ENCODE measurements around the gene ADARB2. TPM values are rescaled to one million over a fixed set of nuclear protein-coding genes. Genes with fewer than 3 reads are reported as not detected.

Gene ADARB2
- total and polyA plus RNA-seq, 4 experiments from 2014 or later = 13.5 to 14.1 TPM; not detected in 2

DNA sequence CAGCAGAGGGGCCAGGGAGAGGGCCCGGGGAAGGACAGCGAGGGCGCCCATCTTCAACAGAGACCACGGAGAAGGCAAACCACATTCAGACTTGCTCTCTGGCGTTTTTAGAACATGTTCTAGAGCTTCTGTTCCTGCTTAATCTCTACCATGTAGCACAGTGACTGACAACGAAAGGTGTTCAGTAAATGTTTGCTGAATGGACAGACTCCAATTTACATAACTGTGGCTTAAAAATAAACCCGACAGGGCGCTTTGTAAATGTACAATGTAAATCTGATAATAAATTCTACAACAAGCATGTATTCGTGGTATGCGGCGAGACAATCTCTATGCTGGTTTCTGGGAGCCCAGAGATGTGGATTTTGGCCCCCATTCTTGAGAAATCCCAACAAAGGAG is 10.5 kb downstream of the ADARB2 start:
- H3K27me3 ChIP-seq (ENCODE audit: insufficient read depth, low read length) = no peaks in the 10 kb centered on the region
- POLR2A ChIA-PET (ENCODE audit: partially characterized antibody) = interaction anchor here (0.7 kb wide), 1 partner anchor 30 kb away, joined by 3 read pairs; no protein-coding TSS in a partner anchor
- no peak overlapping the region for H3K27ac Mint-ChIP-seq

DNA sequence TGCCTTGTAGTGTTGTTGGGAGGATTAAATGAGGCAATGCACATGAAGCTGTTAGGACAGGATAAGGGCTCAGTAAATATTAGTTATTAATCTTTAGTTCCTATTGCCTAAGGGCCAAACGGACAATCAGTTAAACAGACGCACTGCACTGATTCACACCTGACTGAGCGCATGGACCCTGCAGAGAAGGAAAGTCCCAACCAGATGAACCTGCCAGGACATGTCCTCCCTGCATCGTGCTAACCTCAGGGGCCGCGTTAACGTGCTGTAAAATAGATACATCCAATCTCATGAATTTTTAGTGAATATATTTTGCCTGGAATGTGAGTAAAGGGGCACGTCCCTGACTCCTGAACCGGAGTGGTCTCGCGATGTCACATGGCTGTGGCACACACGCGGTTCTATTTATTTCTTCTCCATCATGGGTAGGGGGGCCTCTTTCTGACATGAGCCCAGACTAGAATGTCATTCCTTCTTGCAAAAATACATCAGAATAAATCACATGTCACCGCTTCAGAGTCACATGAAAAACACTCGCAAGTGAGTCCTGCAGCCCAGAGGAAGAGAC is 12.3 kb downstream of the ADARB2 start:
- peaks cover 4 to 6% of the 10 kb centered on the region in 2 donors for H3K27me3 Mint-ChIP-seq
- H3K4me3 ChIP-seq (ENCODE audit: low read length in 2 of 2) = no peak overlapping the region
- H3K27ac Mint-ChIP-seq = no peak overlapping the region
- H3K27ac ChIP-seq (ENCODE audit: low read depth, low read length) = no peak overlapping the region
- DNase-seq = no peak
- H3K4me1 Mint-ChIP-seq = no peaks in the 10 kb centered on the region
- CTCF ChIA-PET (ENCODE audit: partially characterized antibody) = no interaction called here
- no peaks in the 10 kb centered on the region for H3K36me3 ChIP-seq (ENCODE audit: insufficient read depth, low read length)
- H3K4me3 Mint-ChIP-seq = no peak overlapping the region
- H3K36me3 Mint-ChIP-seq = no peaks in the 10 kb centered on the region
- no peaks in the 10 kb centered on the region for H3K9me3 Mint-ChIP-seq
- POLR2A ChIA-PET (ENCODE audit: partially characterized antibody) = no interaction called here
- no peaks in the 10 kb centered on the region for H3K9me3 ChIP-seq (ENCODE audit: control insufficient read depth in 1 of 2, low read length in 2 of 2)
- intact Hi-C loops (cut with micrococcal nuclease) = no loop called here
- H3K4me1 ChIP-seq (ENCODE audit: insufficient read depth, low read length) = no peaks in the 10 kb centered on the region
- no peaks in the 10 kb centered on the region for H3K27me3 ChIP-seq (ENCODE audit: insufficient read depth, low read length)

More for the DNA sequence above, 10.5 kb downstream of the ADARB2 start:
- Mint-ChIP-seq H3K27me3 (peaks cover 8 to 9% of the 10 kb centered on the region in 2 donors), H3K4me3 (no peak overlapping the region), H3K36me3 (no peaks in the 10 kb centered on the region), H3K4me1 (no peaks in the 10 kb centered on the region), H3K9me3 (no peaks in the 10 kb centered on the region)
- Histone ChIP-seq H3K27ac (ENCODE audit: low read depth, low read length) (no peak overlapping the region), H3K9me3 (ENCODE audit: control insufficient read depth in 1 of 2, low read length in 2 of 2) (no peaks in the 10 kb centered on the region), H3K36me3 (ENCODE audit: insufficient read depth, low read length) (no peaks in the 10 kb centered on the region), H3K4me3 (ENCODE audit: low read length in 2 of 2) (no peak overlapping the region), H3K4me1 (ENCODE audit: insufficient read depth, low read length) (no peaks in the 10 kb centered on the region)
- DNase-seq = no peak
- intact Hi-C loops (cut with micrococcal nuclease) = no loop called here
- CTCF ChIA-PET (ENCODE audit: partially characterized antibody) = no interaction called here

DNA sequence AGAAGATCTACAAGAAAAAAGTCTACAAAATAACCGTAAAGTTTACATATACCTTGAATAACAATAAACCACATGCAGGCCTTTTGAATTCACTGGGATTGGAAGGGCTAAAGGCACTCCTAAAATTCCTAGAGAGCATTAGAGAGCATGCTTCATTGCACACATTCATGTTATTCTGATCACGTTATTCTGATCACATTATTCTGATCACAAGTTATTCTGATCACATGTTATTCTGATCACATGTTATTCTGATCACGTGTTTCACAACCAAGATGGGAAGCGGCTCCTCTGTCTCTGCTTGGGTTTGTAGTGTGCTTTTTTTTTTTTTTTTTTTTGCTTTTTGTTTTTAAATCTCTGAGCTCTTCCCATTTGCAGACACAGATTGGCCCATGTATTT is 20.5 kb downstream of the ADARB2 start:
- H3K9me3 ChIP-seq (ENCODE audit: control insufficient read depth in 1 of 2, low read length in 2 of 2) = no peaks in the 10 kb centered on the region
- DNase-seq = no peak
- Mint-ChIP-seq H3K36me3 (peaks cover 0 to 4% of the 10 kb centered on the region in 2 donors), H3K9me3 (peaks cover 0 to 10% (median 2%) of the 10 kb centered on the region in 8 donors), H3K4me1 (no peaks in the 10 kb centered on the region), H3K27ac (no peak overlapping the region), H3K4me3 (no peak overlapping the region), H3K27me3 (peaks cover 24 to 30% of the 10 kb centered on the region in 2 donors)
- no peaks in the 10 kb centered on the region for H3K36me3 ChIP-seq (ENCODE audit: insufficient read depth, low read length)
- intact Hi-C loops (cut with micrococcal nuclease) = no loop called here
- H3K27me3 ChIP-seq (ENCODE audit: insufficient read depth, low read length) = peaks cover 5% of the 10 kb centered on the region
- H3K4me3 ChIP-seq (ENCODE audit: low read length in 2 of 2) = no peak overlapping the region
- H3K4me1 ChIP-seq (ENCODE audit: insufficient read depth, low read length) = no peaks in the 10 kb centered on the region
- CTCF ChIA-PET (ENCODE audit: partially characterized antibody) = interaction anchor here (1.6 kb wide), 1 partner anchor 37 kb away, joined by 3 read pairs; no protein-coding TSS in a partner anchor
- POLR2A ChIA-PET (ENCODE audit: partially characterized antibody) = no interaction called here
- H3K27ac ChIP-seq (ENCODE audit: low read depth, low read length) = no peak overlapping the region

DNA sequence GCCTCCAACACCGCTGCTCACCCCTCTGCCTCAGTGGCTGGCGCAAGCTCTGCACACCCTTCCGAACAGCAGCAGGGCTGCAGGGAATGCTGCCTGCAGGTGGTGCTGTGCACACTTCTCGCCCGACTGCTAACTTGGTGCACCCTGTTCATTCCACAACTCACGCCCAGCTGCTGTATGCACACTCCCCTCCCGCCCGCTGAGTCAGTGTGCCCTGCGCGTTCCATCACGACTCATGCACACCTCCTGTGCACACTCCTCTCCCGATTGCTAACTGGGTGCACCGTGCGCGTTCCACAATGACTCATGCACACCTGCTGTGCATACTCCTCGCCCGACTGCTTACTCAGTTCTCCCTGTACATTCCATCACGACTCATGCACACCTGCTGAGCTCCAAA is 21.5 kb downstream of the ADARB2 start:
- POLR2A ChIA-PET (ENCODE audit: partially characterized antibody) = no interaction called here
- Mint-ChIP-seq H3K9me3 (peaks cover 0 to 10% (median 2%) of the 10 kb centered on the region in 8 donors), H3K27me3 (peaks cover 24 to 33% of the 10 kb centered on the region in 2 donors), H3K4me3 (no peak overlapping the region), H3K36me3 (peaks cover 0 to 4% of the 10 kb centered on the region in 2 donors), H3K27ac (no peak overlapping the region), H3K4me1 (no peaks in the 10 kb centered on the region)
- no peak overlapping the region for H3K27ac ChIP-seq (ENCODE audit: low read depth, low read length)
- H3K9me3 ChIP-seq (ENCODE audit: control insufficient read depth in 1 of 2, low read length in 2 of 2) = no peaks in the 10 kb centered on the region
- H3K4me1 ChIP-seq (ENCODE audit: insufficient read depth, low read length) = no peaks in the 10 kb centered on the region
- no peak for DNase-seq
- peaks cover 8% of the 10 kb centered on the region for H3K27me3 ChIP-seq (ENCODE audit: insufficient read depth, low read length)
- CTCF ChIA-PET (ENCODE audit: partially characterized antibody) = interaction anchor here (1.6 kb wide), 1 partner anchor 38 kb away, joined by 3 read pairs; no protein-coding TSS in a partner anchor
- H3K4me3 ChIP-seq (ENCODE audit: low read length in 2 of 2) = no peak overlapping the region
- H3K36me3 ChIP-seq (ENCODE audit: insufficient read depth, low read length) = no peaks in the 10 kb centered on the region
- intact Hi-C loops (cut with micrococcal nuclease) = no loop called here

DNA sequence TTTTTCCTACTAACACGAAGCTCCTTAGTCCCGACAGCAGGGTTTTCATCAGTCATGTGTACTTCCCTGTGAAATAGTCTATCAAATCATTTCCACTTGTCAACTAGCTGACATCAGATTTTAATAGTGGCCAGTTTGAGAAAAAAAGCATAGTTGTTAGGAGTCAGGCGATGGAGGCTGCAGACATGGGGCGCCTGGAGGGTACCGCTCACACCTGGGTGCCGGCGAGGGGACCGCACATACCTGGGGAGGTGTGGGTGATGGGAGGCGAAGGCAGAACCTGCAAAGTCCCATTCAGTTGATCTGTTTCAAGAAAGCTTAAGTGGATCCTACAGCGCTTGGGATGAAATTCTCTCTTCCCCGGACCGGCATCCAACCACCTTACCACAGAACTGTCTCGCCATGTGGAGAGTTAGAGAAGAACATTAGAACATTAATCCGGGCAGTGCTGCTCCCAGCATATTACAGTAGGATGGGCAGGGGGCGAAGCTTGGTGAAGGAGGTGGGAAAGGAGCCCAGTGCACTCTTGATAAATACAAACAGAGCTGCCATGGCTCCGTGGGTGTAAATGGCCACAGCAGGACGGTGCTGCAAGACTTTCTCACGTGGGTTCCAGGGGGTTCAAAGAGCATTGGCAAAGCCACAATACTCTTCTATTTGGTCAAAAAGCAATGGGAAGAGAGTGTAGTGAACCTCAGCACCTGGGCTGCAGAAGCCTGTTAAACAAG is 24.2 kb downstream of the ADARB2 start:
- H3K36me3 ChIP-seq (ENCODE audit: insufficient read depth, low read length) = no peaks in the 10 kb centered on the region
- H3K27me3 ChIP-seq (ENCODE audit: insufficient read depth, low read length) = peaks cover 4% of the 10 kb centered on the region
- H3K27ac ChIP-seq (ENCODE audit: low read depth, low read length) = no peak overlapping the region
- no peak overlapping the region for H3K27ac Mint-ChIP-seq
- no peaks in the 10 kb centered on the region for H3K36me3 Mint-ChIP-seq
- peaks cover 15 to 34% of the 10 kb centered on the region in 2 donors for H3K27me3 Mint-ChIP-seq
- ChIA-PET POLR2A (ENCODE audit: partially characterized antibody) (no interaction called here), CTCF (ENCODE audit: partially characterized antibody) (no interaction called here)
- H3K9me3 ChIP-seq (ENCODE audit: control insufficient read depth in 1 of 2, low read length in 2 of 2) = no peaks in the 10 kb centered on the region
- H3K4me3 Mint-ChIP-seq = no peak overlapping the region
- H3K4me1 Mint-ChIP-seq = no peaks in the 10 kb centered on the region
- H3K4me1 ChIP-seq (ENCODE audit: insufficient read depth, low read length) = no peaks in the 10 kb centered on the region
- peaks cover 0 to 15% (median under 1%) of the 10 kb centered on the region in 8 donors for H3K9me3 Mint-ChIP-seq
- intact Hi-C loops (cut with micrococcal nuclease) = no loop called here
- no peak overlapping the region for H3K4me3 ChIP-seq (ENCODE audit: low read length in 2 of 2)
- DNase-seq = no peak

DNA sequence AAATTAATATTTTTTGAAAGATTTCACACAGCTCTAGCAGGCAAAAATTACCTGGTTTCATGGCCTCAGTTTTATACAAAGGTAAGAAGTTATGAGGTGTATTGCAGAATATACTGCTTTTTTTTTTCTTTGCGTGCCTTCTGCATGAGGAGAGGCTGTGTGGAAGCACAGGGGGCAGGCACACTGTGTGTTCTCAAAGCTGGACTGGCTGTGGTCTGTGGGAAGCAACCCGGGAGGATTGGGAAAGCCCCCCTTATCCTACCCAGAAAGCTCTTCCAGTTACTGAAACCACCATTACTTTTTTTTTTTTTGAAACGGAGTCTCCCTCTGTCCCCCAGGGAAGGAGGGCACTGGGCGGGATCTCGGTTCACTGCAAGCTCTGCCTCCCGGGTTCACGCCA is 25.0 kb downstream of the ADARB2 start:
- H3K4me1 Mint-ChIP-seq = peaks cover 0 to 5% (median under 1%) of the 10 kb centered on the region in 4 donors
- H3K36me3 ChIP-seq (ENCODE audit: insufficient read depth, low read length) = no peaks in the 10 kb centered on the region
- no peak overlapping the region for H3K4me3 ChIP-seq (ENCODE audit: low read length in 2 of 2)
- H3K27me3 Mint-ChIP-seq = peaks cover 7 to 32% of the 10 kb centered on the region in 2 donors
- no peaks in the 10 kb centered on the region for H3K36me3 Mint-ChIP-seq
- ChIA-PET POLR2A (ENCODE audit: partially characterized antibody) (no interaction called here), CTCF (ENCODE audit: partially characterized antibody) (interaction anchor here (1.7 kb wide), 1 partner anchor 9 kb away, joined by 6 read pairs; no protein-coding TSS in a partner anchor)
- no peak overlapping the region for H3K27ac Mint-ChIP-seq
- intact Hi-C loops (cut with micrococcal nuclease) = no loop called here
- H3K9me3 Mint-ChIP-seq = peaks cover 0 to 22% (median 3%) of the 10 kb centered on the region in 8 donors
- H3K4me3 Mint-ChIP-seq = no peak overlapping the region
- H3K4me1 ChIP-seq (ENCODE audit: insufficient read depth, low read length) = peaks cover 3% of the 10 kb centered on the region
- H3K27me3 ChIP-seq (ENCODE audit: insufficient read depth, low read length) = peaks cover 3% of the 10 kb centered on the region
- no peaks in the 10 kb centered on the region for H3K9me3 ChIP-seq (ENCODE audit: control insufficient read depth in 1 of 2, low read length in 2 of 2)
- no peak overlapping the region for H3K27ac ChIP-seq (ENCODE audit: low read depth, low read length)
- DNase-seq = no peak

DNA sequence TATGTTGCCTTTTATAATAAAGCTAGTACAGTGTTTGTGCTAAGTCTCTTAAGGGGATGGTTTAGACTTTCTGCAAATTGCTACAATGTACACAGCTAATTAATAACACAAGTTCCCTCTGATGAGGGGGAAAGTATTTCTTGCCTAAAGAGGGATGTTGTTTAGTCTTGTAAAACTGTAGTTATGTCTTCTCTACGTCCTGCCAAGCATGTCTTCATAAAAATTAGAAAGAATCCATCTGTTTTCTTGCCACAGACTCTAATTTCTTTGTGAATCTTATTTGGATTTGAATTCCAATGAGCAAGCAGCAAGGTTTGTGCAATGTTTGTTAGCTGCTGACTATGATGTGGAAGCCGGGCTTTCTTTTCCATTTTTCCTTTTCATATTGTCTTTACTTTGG is 28.2 kb downstream of the ADARB2 start:
- no peak overlapping the region for H3K4me3 Mint-ChIP-seq
- Histone ChIP-seq H3K4me1 (ENCODE audit: insufficient read depth, low read length) (peaks cover 19% of the 10 kb centered on the region), H3K4me3 (ENCODE audit: low read length in 2 of 2) (no peak overlapping the region), H3K27ac (ENCODE audit: low read depth, low read length) (no peak overlapping the region), H3K27me3 (ENCODE audit: insufficient read depth, low read length) (peaks cover 3% of the 10 kb centered on the region), H3K36me3 (ENCODE audit: insufficient read depth, low read length) (no peaks in the 10 kb centered on the region), H3K9me3 (ENCODE audit: control insufficient read depth in 1 of 2, low read length in 2 of 2) (no peaks in the 10 kb centered on the region)
- H3K27ac Mint-ChIP-seq = peak overlapping the region in 1 of 7 donors; percentile 19
- H3K9me3 Mint-ChIP-seq = peaks cover 0 to 26% (median 7%) of the 10 kb centered on the region in 8 donors
- H3K36me3 Mint-ChIP-seq = no peaks in the 10 kb centered on the region
- peaks cover 1 to 21% of the 10 kb centered on the region in 2 donors for H3K27me3 Mint-ChIP-seq
- no peak for DNase-seq
- H3K4me1 Mint-ChIP-seq = peaks cover 4 to 24% (median 8%) of the 10 kb centered on the region in 4 donors
- intact Hi-C loops (cut with micrococcal nuclease) = no loop called here
- ChIA-PET CTCF (ENCODE audit: partially characterized antibody) (no interaction called here), POLR2A (ENCODE audit: partially characterized antibody) (no interaction called here)
